ENCODE results near the gene FAM118A.
"Not testable (repeated sequence)": the region's sequence is repeated elsewhere in the genome, so short reads cannot be mapped to it uniquely, and the experiment has no call there.

The FAM118A gene

GRCh38 chr22:45273452-45274075, 36.2 kb upstream of the FAM118A start:
- H3K4me3 ChIP-seq (ENCODE audit: low read depth, low read length, poor library complexity, severe bottlenecking): no peak overlapping the region
- H3K79me2 ChIP-seq (ENCODE audit: insufficient read depth, low read length): no peaks in the 10 kb centered on the region
- no peaks in the 10 kb centered on the region; the same call in 1 of the 2 replicates for H3K27me3 ChIP-seq (ENCODE audit: insufficient read depth, low read length)
- TF ChIP-seq EZH2 (IDR thresholded peaks at IDR 0.05; ENCODE audit: borderline replicate concordance, low read length): no peak
- TF ChIP-seq CTCF (IDR thresholded peaks at IDR 0.05; ENCODE audit: low read length): no peak
- H3K9me3 ChIP-seq (ENCODE audit: low read length): no peaks in the 10 kb centered on the region
- no peaks in the 10 kb centered on the region for H4K20me1 ChIP-seq (ENCODE audit: insufficient read depth, low read length)
- H2AFZ ChIP-seq (ENCODE audit: low read length): no peak overlapping the region
- peaks cover 9% of the 10 kb centered on the region for H3K4me1 ChIP-seq (ENCODE audit: insufficient read depth, low read length, severe bottlenecking)
- no peaks in the 10 kb centered on the region for H3F3A ChIP-seq (ENCODE audit: insufficient read depth, low read length)
- no peaks in the 10 kb centered on the region for H3K9me2 ChIP-seq (ENCODE audit: low read depth, low read length)
- no peak overlapping the region for H3K27ac ChIP-seq (ENCODE audit: low read depth, low read length, poor library complexity, severe bottlenecking)
- no peak overlapping the region for H3K4me2 ChIP-seq (ENCODE audit: low read length)
- no peaks in the 10 kb centered on the region for H3K36me3 ChIP-seq (ENCODE audit: insufficient read depth, low read length)
- no peak overlapping the region for H3K9ac ChIP-seq (ENCODE audit: low read length)

GRCh38 chr22:45276507-45277105, 33.1 kb upstream of the FAM118A start:
- no peaks in the 10 kb centered on the region for H3F3A ChIP-seq (ENCODE audit: insufficient read depth, low read length)
- H3K4me2 ChIP-seq (ENCODE audit: low read length): no peak overlapping the region
- no peak for TF ChIP-seq CTCF (IDR thresholded peaks at IDR 0.05; ENCODE audit: low read length)
- TF ChIP-seq EZH2 (IDR thresholded peaks at IDR 0.05; ENCODE audit: borderline replicate concordance, low read length): no peak
- H3K4me1 ChIP-seq (ENCODE audit: insufficient read depth, low read length, severe bottlenecking): no peaks in the 10 kb centered on the region
- H3K79me2 ChIP-seq (ENCODE audit: insufficient read depth, low read length): no peaks in the 10 kb centered on the region
- no peaks in the 10 kb centered on the region for H3K9me3 ChIP-seq (ENCODE audit: low read length)
- no peak overlapping the region for H3K9ac ChIP-seq (ENCODE audit: low read length)
- no peaks in the 10 kb centered on the region for H3K9me2 ChIP-seq (ENCODE audit: low read depth, low read length)
- H3K27ac ChIP-seq (ENCODE audit: low read depth, low read length, poor library complexity, severe bottlenecking): no peak overlapping the region
- H4K20me1 ChIP-seq (ENCODE audit: insufficient read depth, low read length): no peaks in the 10 kb centered on the region
- H3K36me3 ChIP-seq (ENCODE audit: insufficient read depth, low read length): no peaks in the 10 kb centered on the region
- no peaks in the 10 kb centered on the region; the same call in 1 of the 2 replicates for H3K27me3 ChIP-seq (ENCODE audit: insufficient read depth, low read length)
- H2AFZ ChIP-seq (ENCODE audit: low read length): no peak overlapping the region
- H3K4me3 ChIP-seq (ENCODE audit: low read depth, low read length, poor library complexity, severe bottlenecking): no peak overlapping the region

GRCh38 chr22:45277720-45278119, 32.0 kb upstream of the FAM118A start:
- not testable (repeated sequence) for H3K4me1 ChIP-seq (ENCODE audit: insufficient read depth, low read length, severe bottlenecking); H3K9me3 ChIP-seq (ENCODE audit: low read length); H4K20me1 ChIP-seq (ENCODE audit: insufficient read depth, low read length); H3F3A ChIP-seq (ENCODE audit: insufficient read depth, low read length); H3K9ac ChIP-seq (ENCODE audit: low read length); H2AFZ ChIP-seq (ENCODE audit: low read length); H3K4me2 ChIP-seq (ENCODE audit: low read length); H3K9me2 ChIP-seq (ENCODE audit: low read depth, low read length); H3K27me3 ChIP-seq (ENCODE audit: insufficient read depth, low read length); H3K79me2 ChIP-seq (ENCODE audit: insufficient read depth, low read length); H3K27ac ChIP-seq (ENCODE audit: low read depth, low read length, poor library complexity, severe bottlenecking); H3K4me3 ChIP-seq (ENCODE audit: low read depth, low read length, poor library complexity, severe bottlenecking); H3K36me3 ChIP-seq (ENCODE audit: insufficient read depth, low read length)

DNA sequence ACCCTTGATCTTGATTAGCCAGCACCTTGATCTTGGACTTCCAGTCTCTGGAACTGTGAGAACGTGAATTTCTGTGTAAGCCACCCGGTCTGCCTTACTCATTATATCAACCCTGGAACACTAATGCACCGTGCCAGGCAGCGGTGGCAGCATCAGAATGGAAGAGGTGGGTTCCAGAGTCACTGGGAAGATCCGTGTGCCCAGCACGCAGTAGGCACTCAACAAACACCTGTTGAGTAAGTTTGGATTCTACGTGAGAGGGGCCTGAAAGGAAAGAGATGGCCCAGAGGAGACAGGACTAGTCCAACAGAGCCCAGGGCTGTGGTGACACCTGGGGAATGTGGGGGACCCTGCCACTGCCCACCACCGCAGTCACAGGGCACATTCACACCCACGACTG, 31.6 kb upstream of the FAM118A start:
- no peaks in the 10 kb centered on the region for H3K9me3 ChIP-seq (ENCODE audit: low read length)
- H3K4me1 ChIP-seq (ENCODE audit: insufficient read depth, low read length, severe bottlenecking): no peaks in the 10 kb centered on the region
- H3F3A ChIP-seq (ENCODE audit: insufficient read depth, low read length): no peaks in the 10 kb centered on the region
- H3K4me2 ChIP-seq (ENCODE audit: low read length): no peak overlapping the region
- no peak overlapping the region for H3K9ac ChIP-seq (ENCODE audit: low read length)
- no peaks in the 10 kb centered on the region; the same call in 1 of the 2 replicates for H3K27me3 ChIP-seq (ENCODE audit: insufficient read depth, low read length)
- no peak overlapping the region for H3K4me3 ChIP-seq (ENCODE audit: low read depth, low read length, poor library complexity, severe bottlenecking)
- no peak for TF ChIP-seq EZH2 (IDR thresholded peaks at IDR 0.05; ENCODE audit: borderline replicate concordance, low read length)
- no peak for TF ChIP-seq CTCF (IDR thresholded peaks at IDR 0.05; ENCODE audit: low read length)
- no peaks in the 10 kb centered on the region for H4K20me1 ChIP-seq (ENCODE audit: insufficient read depth, low read length)
- H3K9me2 ChIP-seq (ENCODE audit: low read depth, low read length): no peaks in the 10 kb centered on the region
- no peaks in the 10 kb centered on the region for H3K79me2 ChIP-seq (ENCODE audit: insufficient read depth, low read length)
- no peaks in the 10 kb centered on the region for H3K36me3 ChIP-seq (ENCODE audit: insufficient read depth, low read length)
- H2AFZ ChIP-seq (ENCODE audit: low read length): no peak overlapping the region
- H3K27ac ChIP-seq (ENCODE audit: low read depth, low read length, poor library complexity, severe bottlenecking): no peak overlapping the region
